GF-D8 (cell line): Measurements from ENCODE around the gene CIB4.
"Not testable (repeated sequence)": the region's sequence is repeated elsewhere in the genome, so short reads cannot be mapped to it uniquely, and the experiment has no call there.

Source experiments
- DNase-seq: peaks from one replicate; lab custom pipeline; 2025; lab: John Stamatoyannopoulos, UW

CIB4 gene

DNA sequence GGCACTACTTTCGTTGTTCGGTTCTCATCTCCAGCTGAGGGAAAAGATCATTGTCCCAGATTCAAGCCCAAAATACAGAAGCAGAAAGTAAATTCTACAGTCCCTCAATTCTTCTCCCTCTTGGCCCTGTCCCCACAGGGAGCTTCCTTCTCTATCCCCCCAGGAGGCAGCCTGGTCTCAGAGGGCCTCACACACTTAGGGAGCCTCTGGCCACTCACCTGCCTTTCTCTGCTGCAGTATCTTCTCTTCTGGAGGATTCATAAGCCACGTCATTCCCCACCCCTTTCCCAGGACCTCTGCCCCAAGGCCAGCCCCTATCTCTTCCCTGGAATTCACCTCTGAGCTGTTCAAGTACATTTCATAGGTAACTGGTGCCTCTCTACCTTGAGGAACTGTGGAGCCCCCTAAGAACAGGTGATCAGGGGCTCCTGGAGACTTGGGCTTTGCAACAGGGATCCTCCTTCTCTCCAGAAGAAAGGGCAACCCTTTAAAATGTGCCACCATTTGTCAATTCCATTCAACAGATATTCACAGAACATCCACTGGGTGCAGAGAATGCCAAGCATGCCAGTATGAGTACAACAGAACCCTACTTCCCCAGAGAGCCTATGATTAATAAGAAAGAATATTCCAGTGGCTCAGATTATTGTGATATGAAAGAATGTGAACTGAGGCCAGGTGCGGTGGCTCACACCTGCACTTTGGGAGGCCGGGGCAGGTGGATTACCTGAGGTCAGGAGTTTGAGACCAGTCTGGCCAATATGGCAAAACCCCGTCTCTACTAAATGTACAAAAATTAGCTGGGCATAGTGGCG is 72.9 kb downstream of the CIB4 start:
- no peak for DNase-seq

DNA sequence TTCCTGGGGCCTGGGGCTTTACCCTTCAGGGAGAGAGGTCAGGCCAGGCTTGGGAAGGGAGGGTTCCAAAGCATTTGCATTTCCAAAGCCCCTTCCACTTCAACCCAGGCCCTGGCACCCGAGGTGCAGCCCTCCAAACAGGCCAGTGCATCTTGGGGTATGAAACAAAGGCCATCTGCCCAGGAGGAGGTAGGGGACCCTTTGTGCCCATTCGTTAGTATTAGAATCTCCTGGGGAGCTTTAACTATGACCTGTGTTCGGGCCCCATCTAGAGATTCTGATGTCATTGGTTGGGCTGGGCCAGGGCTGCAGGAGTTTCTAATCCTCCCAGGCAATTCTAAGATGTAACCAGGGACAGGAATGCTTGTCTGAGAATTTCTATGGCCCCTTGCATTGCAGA is 73.6 kb downstream of the CIB4 start:
- no peak for DNase-seq

DNA sequence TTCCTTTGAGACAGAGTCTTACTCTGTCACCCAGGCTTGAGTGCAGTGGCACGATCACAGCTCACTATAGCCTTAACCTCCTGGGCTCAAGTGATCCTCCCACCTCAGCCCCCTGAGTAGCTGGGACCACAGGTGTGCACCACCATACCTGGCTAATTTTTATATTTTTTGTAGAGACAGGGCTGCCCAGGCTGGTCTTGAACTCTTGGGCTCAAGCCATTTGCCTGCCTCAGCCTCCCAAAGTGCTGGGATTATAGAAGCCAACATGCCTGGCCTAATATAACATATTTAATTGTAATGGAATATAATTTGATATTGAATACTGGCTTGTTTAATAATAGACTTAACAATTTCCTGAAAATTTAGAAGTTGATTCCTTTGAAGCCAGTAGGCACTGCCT is 74.4 kb downstream of the CIB4 start:
- DNase-seq: not testable (repeated sequence)

DNA sequence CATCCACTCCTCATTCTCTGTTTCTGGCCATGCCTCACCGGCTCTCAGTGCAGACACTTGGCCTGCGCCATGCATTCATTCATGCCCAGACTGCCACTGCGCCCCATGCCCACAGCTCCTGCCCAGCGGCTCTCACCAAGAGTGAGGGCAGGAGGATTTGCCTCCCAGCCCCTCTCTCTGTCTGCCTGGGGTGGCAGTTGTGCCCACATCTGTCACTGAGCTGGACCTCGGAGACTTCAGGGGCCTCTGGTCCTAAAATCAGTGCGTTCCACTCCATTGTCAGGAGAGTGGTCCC is 75.1 kb downstream of the CIB4 start:
- DNase-seq: no peak

- no peak for DNase-seq
Observed at GRCh38 chr2:26564121-26564644, 77.0 kb downstream of the CIB4 start.

GRCh38 chr2:26563686-26564085 is 77.5 kb downstream of the CIB4 start:
- no peak for DNase-seq

DNA sequence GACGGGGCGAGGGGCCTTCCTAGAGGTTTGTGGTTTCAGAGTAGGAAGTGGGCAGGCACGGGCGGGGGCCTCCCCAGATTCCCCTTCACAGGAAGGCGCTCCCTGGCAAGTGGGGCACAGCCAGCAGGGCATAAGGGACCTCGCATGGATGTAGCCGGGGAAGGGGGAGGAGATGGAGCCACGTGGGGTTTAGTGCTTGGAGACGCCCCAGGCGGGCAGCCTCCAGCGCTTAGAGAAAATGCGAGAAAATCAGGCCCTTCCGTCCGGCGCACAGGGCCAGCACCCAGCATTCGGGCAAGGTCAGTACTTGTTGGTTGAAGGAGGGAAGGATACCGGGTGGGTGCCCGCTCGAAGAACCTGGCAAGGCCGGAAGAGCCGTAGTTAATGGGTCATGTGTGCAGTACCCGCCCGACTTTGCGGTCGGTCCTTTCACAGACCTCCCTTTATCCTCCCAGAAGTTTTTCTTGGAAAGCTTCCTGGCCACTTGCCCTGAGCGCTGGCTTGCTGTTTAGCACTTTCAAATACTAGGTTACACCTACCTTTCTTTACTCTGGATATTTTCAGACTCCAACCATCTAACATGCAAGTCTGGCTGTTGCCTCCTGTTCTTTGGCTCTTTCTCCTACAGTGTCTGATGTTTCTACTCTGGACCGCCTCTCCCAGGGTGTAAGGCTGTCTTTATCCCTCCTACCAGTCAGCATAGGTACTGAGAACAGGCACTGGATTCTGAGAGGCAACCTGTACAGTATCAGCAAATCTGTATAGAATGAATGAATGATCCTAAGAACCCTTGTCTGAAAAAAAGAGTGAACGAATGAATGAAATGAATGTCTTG is 78.1 kb downstream of the CIB4 start:
- no peak for DNase-seq

GRCh38 chr2:26561918-26562810 is 79.0 kb downstream of the CIB4 start:
- no peak for DNase-seq

DNA sequence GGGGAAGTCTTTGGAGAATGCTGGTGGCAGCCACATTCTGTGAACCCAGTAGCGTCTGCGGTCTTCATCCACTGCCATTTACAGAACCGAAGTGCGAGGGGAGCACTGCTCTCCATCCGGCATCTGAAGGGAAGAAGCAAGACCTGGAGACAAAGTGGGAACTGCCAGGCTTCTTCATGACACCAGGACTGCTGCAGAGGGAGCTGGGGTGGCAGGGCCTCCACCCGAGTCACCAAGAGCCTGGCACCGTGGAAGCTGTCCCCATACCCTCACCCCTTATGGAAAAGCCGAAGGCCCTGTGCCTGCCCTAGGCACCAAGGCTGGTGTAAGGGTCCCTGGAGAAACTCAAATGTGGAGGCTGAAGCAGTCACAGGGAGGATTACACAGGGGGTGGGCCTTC is 79.8 kb downstream of the CIB4 start:
- no peak for DNase-seq

GRCh38 chr2:26560892-26561291 is 80.3 kb downstream of the CIB4 start:
- DNase-seq: no peak

DNA sequence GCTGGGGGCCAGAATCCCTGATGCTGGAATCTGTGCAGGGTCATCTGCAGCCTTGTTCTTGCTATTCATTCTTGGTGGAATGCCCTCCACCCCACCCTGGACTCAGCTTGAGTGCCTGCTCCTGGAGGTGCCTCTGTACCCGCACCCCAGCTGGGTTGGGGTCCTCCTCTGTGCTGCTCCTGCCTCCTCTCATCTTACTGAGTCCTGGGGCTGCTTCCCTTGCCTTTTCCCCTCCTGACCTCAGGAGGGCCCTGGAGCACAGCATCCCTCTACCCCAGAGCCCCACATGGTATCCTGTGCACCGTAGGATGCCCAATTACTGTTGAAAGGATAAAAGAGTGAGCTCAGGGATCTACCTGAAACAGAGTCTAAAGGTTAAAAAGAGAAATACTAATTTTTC is 81.6 kb downstream of the CIB4 start:
- no peak for DNase-seq

DNA sequence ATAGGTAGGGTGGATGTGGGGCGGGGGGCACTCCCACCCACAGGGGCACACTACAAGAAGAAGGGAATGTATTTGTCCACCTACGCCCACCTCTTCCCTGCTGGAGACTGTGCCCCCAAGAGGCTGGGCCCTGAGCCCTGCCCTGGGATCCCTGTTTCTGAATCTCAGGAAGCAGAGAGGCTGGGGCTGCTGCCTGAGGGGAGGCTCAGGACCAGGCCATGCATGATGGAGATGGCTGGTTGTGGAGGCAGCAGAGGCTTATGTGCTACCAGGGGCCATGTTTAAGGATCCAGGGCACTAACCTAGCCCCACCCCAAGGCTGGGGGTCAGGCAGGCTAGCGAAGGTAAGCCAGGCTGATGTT is 82.1 kb downstream of the CIB4 start:
- no peak for DNase-seq

- no peak for DNase-seq
Observed at GRCh38 chr2:26558271-26559043, 82.7 kb downstream of the CIB4 start.

- DNase-seq: no peak
Observed at GRCh38 chr2:26557244-26557925, 83.8 kb downstream of the CIB4 start.

DNA sequence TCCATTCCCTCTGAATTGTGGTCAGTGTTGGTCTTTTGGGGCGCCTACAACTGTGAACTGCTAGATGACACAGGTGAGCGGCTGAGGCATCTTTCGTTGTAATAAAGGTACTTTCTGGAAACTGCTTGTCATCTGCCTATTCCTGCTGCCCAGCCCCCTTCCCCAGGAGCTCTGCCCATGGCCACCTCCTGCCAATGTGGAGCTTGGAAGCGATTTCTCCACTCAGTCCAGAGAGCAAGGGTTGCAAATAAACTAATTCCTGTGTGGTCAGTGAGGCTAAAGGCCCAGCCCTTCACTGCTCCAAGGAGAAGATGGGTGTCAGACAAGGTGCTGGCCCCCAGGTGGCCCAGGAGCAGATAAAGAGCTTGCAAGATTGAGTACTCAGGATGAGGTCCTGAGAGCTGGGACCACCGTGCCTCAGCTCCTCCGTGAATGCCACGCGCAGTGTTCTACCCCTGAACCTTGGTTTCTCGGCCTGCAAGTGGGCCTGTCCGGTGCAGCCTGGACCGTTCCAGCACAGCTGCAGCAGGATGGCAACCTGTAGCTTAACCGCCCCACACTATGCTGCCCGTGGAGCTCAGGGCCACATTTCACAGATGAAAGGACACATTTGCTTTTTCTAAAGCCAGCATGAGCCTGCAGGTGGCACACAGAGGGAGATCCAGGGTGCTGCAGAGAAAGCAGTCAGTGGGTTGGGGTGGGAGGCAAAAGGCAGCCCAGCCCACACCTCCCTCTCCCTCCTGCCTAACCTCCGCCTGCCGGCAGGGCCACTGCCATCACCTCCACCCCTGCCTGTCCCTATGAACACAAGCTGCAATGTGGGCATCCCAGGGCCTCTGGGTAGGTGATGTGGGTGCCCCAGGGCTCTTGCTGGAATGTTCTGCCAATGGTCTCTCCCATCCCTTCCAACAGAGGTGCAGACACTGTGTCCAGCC is 84.6 kb downstream of the CIB4 start:
- DNase-seq: no peak

GRCh38 chr2:26555246-26556133 is 85.7 kb downstream of the CIB4 start:
- no peak for DNase-seq

DNA sequence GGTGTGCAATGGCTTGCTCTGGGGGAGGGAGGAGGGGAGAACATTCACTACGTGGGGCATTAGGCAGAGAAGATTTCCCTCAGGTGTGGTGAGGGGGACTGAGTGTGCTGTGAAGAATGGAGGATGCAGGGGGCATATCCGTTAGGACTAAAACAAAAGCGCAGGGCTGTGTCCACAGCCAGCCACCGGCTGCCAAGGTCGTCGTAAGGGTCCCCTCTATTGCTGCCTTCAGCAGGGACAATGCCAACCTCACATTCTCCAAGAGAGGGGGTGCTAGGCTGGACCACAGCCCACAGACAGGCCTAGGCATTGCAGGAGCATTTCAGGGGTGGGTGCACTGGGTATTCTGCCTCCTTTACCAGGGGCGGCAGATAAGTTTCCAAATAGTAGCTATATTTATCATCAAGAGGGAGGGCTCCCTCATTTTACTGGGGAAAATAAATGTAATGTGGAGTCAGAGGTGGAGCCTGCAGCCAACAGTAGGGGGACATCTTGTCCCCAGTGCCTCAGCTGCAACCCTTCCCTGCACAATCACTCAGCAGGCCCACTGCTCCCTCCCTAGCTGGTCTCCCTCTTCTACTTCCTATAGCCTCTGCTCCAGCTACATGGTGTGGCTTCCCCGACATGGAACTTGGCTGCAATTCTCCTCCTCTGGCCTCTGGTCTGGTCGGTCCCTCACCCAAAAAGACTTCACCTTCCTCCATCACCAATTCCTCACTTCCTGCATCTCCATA is 88.4 kb downstream of the CIB4 start:
- DNase-seq: no peak
